T-cell (primary cell): ENCODE measurements around the gene LRRC28. TPM values are rescaled to one million over a fixed set of nuclear protein-coding genes. Genes with fewer than 3 reads are reported as not detected.

Source experiments
- ATAC-seq, 4 experiments: fragments of 200-7000 bp in 3 of 4; fragments of 150-1000 bp in 1 of 4; cut with Tn5 transposase; replicated peaks in 1 of 4; 1 replicate in 3 of 4; 2 replicates in 1 of 4; pipeline ENCODE4 v1.10.0; 2021; ENCODE audit warnings: moderate library complexity in 3 of 4, mild to moderate bottlenecking in 2 of 4, moderate number of reproducible peaks in 1 of 4
- CTCF ChIA-PET, 2 donors: fragments of 300-600 bp; sonication (Branson Sonifier 250); formaldehyde crosslinking; loops; one replicate each; lab custom pipeline; 2022; ENCODE audit warnings: antibody characterized with exemption in 2 of 2; lab: Charles Lee
- POLR2A ChIA-PET, 2 donors: fragments of 300-600 bp; sonication (Branson Sonifier 250); formaldehyde crosslinking; loops; one replicate each; lab custom pipeline; 2022; ENCODE audit warnings: antibody characterized with exemption in 2 of 2; lab: Charles Lee
- DNase-seq, 35 experiments: peaks; one replicate each; pipeline versions ENCODE4 v3.0.0 to v3.0.0-alpha.2; 2013 to 2023
- H3K27ac ChIP-seq: one replicate; pipeline ENCODE4 v1.5.1; 2013; ENCODE audit warnings: low read length
- H3K27me3 ChIP-seq, 2 experiments: replicated peaks in 1 of 2; 1 replicate in 1 of 2; 2 replicates in 1 of 2; pipeline versions ENCODE4 v1.6.1 to v1.7.0; 2013; ENCODE audit warnings: low read length in 1 of 2, mixed read lengths in 1 of 2; ENCODE audit not compliant: control insufficient read depth in 2 of 2, insufficient read depth in 2 of 2; ENCODE audit errors: extremely low read depth in 1 of 2
- H3K36me3 ChIP-seq, 2 donors: 1 replicate in 1 of 2; 2 replicates in 1 of 2; pipeline versions ENCODE4 v1.6.1 to v1.7.0; 2013; ENCODE audit warnings: low read length in 1 of 2; ENCODE audit not compliant: control insufficient read depth in 2 of 2, insufficient read depth in 1 of 2; ENCODE audit errors: extremely low read depth in 1 of 2
- H3K4me1 ChIP-seq, 2 experiments: 1 replicate in 1 of 2; 2 replicates in 1 of 2; pipeline versions ENCODE4 v1.6.1 to v1.7.0; 2013; ENCODE audit warnings: low read length in 2 of 2, mixed read lengths in 1 of 2; ENCODE audit not compliant: insufficient read depth in 2 of 2, control insufficient read depth in 1 of 2; ENCODE audit errors: extremely low read depth in 1 of 2
- H3K4me3 ChIP-seq, 2 donors: 1 replicate in 1 of 2; 2 replicates in 1 of 2; pipeline versions ENCODE4 v1.5.1 to v1.7.0; 2013; ENCODE audit warnings: mild to moderate bottlenecking in 2 of 2, low read length in 1 of 2, moderate library complexity in 1 of 2; ENCODE audit not compliant: control insufficient read depth in 1 of 2; ENCODE audit errors: extremely low read depth in 1 of 2
- H3K9me3 ChIP-seq: 2 replicates; pipeline ENCODE4 v1.7.0; 2013
- H3K27ac Mint-ChIP-seq, 2 donors: one replicate each; pipeline ENCODE4 v1.8.0; 2020 to 2021; ENCODE audit warnings: mild to moderate bottlenecking in 2 of 2, mixed read lengths in 2 of 2
- H3K27me3 Mint-ChIP-seq, 2 donors: one replicate each; pipeline ENCODE4 v1.8.0; 2021 to 2022; ENCODE audit warnings: mixed read lengths in 2 of 2
- H3K36me3 Mint-ChIP-seq: one replicate; pipeline ENCODE4 v1.8.0; 2021; ENCODE audit warnings: mixed read lengths
- H3K4me1 Mint-ChIP-seq, 3 donors: one replicate each; pipeline ENCODE4 v1.8.0; 2020 to 2022; ENCODE audit warnings: mixed read lengths in 3 of 3, mild to moderate bottlenecking in 1 of 3
- H3K4me3 Mint-ChIP-seq, 3 donors: one replicate each; pipeline ENCODE4 v1.8.0; 2020 to 2022; ENCODE audit warnings: mild to moderate bottlenecking in 3 of 3, mixed read lengths in 3 of 3, moderate library complexity in 3 of 3
- H3K9me3 Mint-ChIP-seq, 3 donors: one replicate each; pipeline ENCODE4 v1.8.0; 2020 to 2022; ENCODE audit warnings: mixed read lengths in 3 of 3
- WGBS: methylation state at CpG from one replicate; pipeline ENCODE4 v1.1.5; 2013; ENCODE audit warnings: missing lambda C conversion rate; ENCODE audit not compliant: insufficient coverage; 5-methylcytosine and 5-hydroxymethylcytosine counted together
- total RNA-seq, 35 experiments: library from RNA in 6 of 35; stranded (reverse) in 6 of 35; fragments of 120-200 nt in 1 of 35; gene quantifications; one replicate each; pipeline versions ENCODE4 v1.2.1 to v1.2.4 and lab custom pipeline; 2013 to 2026

Gene LRRC28
- total RNA-seq, 5 donors from 2014 or later (not counting 1 experiment from before 2014, with no cell fraction given): 14.2 to 20.0 (median 16.5) TPM

DNA sequence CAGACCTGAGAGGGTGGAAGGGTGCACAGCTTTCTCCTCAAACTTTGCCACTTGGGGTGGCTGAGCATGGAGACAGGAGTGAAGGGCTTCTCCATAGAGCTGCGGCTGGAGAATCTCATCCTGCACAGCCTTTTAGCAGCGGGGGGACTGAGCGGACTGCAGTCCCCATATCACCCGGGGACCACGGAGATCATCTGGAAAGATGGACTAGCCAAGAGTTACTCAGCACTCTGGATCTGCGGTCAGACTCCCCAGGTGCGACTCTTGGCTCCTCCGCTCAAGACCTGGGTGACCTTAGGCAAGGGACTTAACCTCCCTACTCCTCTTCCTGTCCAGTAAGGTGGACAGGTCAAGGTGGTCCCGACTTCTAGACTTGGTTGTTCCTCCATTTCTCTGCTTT lies 188.7 kb downstream of the LRRC28 start:
- Mint-ChIP-seq H3K9me3 (no peaks in the 10 kb centered on the region), H3K4me1 (peaks cover 56 to 80% (median 65%) of the 10 kb centered on the region in 3 donors), H3K27ac (peak overlapping the region; percentile 20 to 88), H3K36me3 (no peaks in the 10 kb centered on the region), H3K27me3 (no peaks in the 10 kb centered on the region), H3K4me3 (peak overlapping the region in 1 of 3 donors; percentile 28)
- POLR2A ChIA-PET: no interaction called here
- peaks cover 0 to 16% of the 10 kb centered on the region in 2 experiments for H3K27me3 ChIP-seq
- ATAC-seq (no peak), DNase-seq (peak in 1 of 35 experiments; percentile 10)
- no peak overlapping the region for H3K27ac ChIP-seq
- H3K36me3 ChIP-seq: no peaks in the 10 kb centered on the region
- H3K4me3 ChIP-seq: no peak overlapping the region
- H3K9me3 ChIP-seq: no peaks in the 10 kb centered on the region
- CTCF ChIA-PET: no interaction called here
- WGBS: 89% methylated on average over 6 of the region's 9 CpGs
- peaks cover 50 to 69% of the 10 kb centered on the region in 2 experiments for H3K4me1 ChIP-seq

Other genes starting within 250 kb of the LRRC28 start
- not detected for gene PGPEP1L, start 243.7 kb upstream of the LRRC28 start, total RNA-seq
- 1 to 10 TPM; 3.7 to 7.3 (median 4.2) TPM for gene SYNM, start 146.4 kb upstream of the LRRC28 start, total RNA-seq
- 1 to 10 TPM in 2 of 5 donors, under 1 TPM in 1, not detected in 2; 0.18 to 2.2 (median 1.3) TPM for gene TTC23, start 1.9 kb upstream of the LRRC28 start, total RNA-seq